GM23338 (cell line): ENCODE results near the gene PTH2. TPM values are rescaled to one million over a fixed set of nuclear protein-coding genes. Genes with fewer than 3 reads are reported as not detected.

Source experiments
- ATAC-seq: fragments of 200-7000 bp; cut with Tn5 transposase; 3 replicates; pipeline ENCODE4 v1.9.1; 2020
- DNase-seq: peaks from one replicate; pipeline ENCODE4 v3.0.0-alpha.2; 2015; ENCODE audit warnings: low spot score
- H2AFZ ChIP-seq: fragments of 200-600 bp; sonication (generic); 2 replicates; pipeline ENCODE4 v1.8.0; 2016; ENCODE audit warnings: antibody characterized with exemption, mild to moderate bottlenecking, moderate library complexity
- H3F3A ChIP-seq: fragments of 200-600 bp; sonication (generic); replicated peaks from 2 replicates; pipeline ENCODE4 v1.8.0; 2017; ENCODE audit warnings: antibody characterized with exemption, mixed run types, low read depth
- H3K27ac ChIP-seq: fragments of 200-600 bp; sonication (generic); 2 replicates; pipeline ENCODE4 v1.6.1; 2016; ENCODE audit warnings: low read depth
- H3K27me3 ChIP-seq: fragments of 200-600 bp; sonication (generic); 2 replicates; pipeline ENCODE4 v1.8.0; 2016; ENCODE audit warnings: mild to moderate bottlenecking, mixed run types, moderate library complexity; ENCODE audit not compliant: insufficient read depth
- H3K36me3 ChIP-seq: fragments of 200-600 bp; sonication (generic); 2 replicates; pipeline ENCODE4 v1.8.0; 2016; ENCODE audit warnings: mild to moderate bottlenecking; ENCODE audit not compliant: insufficient read depth
- H3K4me1 ChIP-seq: fragments of 200-600 bp; sonication (generic); 2 replicates; pipeline ENCODE4 v1.8.0; 2016; ENCODE audit warnings: mild to moderate bottlenecking, moderate library complexity; ENCODE audit not compliant: insufficient read depth
- H3K4me2 ChIP-seq: fragments of 200-600 bp; sonication (generic); 2 replicates; pipeline ENCODE4 v1.7.1; 2017; ENCODE audit warnings: mixed run types
- H3K4me3 ChIP-seq: fragments of 200-600 bp; sonication (generic); 2 replicates; pipeline ENCODE4 v1.6.1; 2016; ENCODE audit warnings: mixed run types
- H3K79me2 ChIP-seq: fragments of 200-600 bp; sonication (generic); replicated peaks from 2 replicates; pipeline ENCODE4 v1.8.0; 2017; ENCODE audit warnings: mild to moderate bottlenecking; ENCODE audit not compliant: insufficient read depth
- H3K9me2 ChIP-seq: fragments of 200-600 bp; sonication (generic); 2 replicates; pipeline ENCODE4 v1.8.0; 2017; ENCODE audit not compliant: insufficient read depth
- H4K20me1 ChIP-seq: fragments of 200-600 bp; sonication (generic); replicated peaks from 2 replicates; pipeline ENCODE4 v1.8.0; 2017; ENCODE audit warnings: mild to moderate bottlenecking; ENCODE audit not compliant: insufficient read depth
- H3K27ac Mint-ChIP-seq: 2 replicates; pipeline ENCODE4 v1.8.0; 2020; ENCODE audit warnings: inconsistent platforms, mild to moderate bottlenecking, moderate library complexity, mixed read lengths
- H3K27me3 Mint-ChIP-seq: 3 replicates; pipeline ENCODE4 v1.8.0; 2022; ENCODE audit warnings: low read depth, mild to moderate bottlenecking, moderate library complexity, mixed read lengths, inconsistent platforms; ENCODE audit not compliant: insufficient read depth, poor library complexity
- H3K36me3 Mint-ChIP-seq: 3 replicates; pipeline ENCODE4 v1.8.0; 2021; ENCODE audit warnings: low read depth, mild to moderate bottlenecking, inconsistent platforms, moderate library complexity, mixed read lengths
- H3K4me1 Mint-ChIP-seq: 3 replicates; pipeline ENCODE4 v1.8.0; 2020; ENCODE audit warnings: mild to moderate bottlenecking, inconsistent platforms, mixed read lengths
- H3K4me3 Mint-ChIP-seq: 3 replicates; pipeline ENCODE4 v1.8.0; 2021; ENCODE audit warnings: moderate library complexity, mild to moderate bottlenecking, inconsistent platforms, mixed read lengths
- H3K9me3 Mint-ChIP-seq: 3 replicates; pipeline ENCODE4 v1.8.0; 2020; ENCODE audit warnings: moderate library complexity, mild to moderate bottlenecking, inconsistent platforms, mixed read lengths
- CREB1 ChIP-seq: fragments of 250-450 bp; sonication (Bioruptor Pico); IDR thresholded peaks from 2 replicates; pipeline ENCODE4 v1.5.0; 2020; ENCODE audit warnings: low read depth, mild to moderate bottlenecking, moderate library complexity
- EZH2 ChIP-seq: fragments of 200-600 bp; sonication (generic); IDR thresholded peaks from one replicate; pipeline ENCODE4 v1.8.0; 2017; ENCODE audit warnings: antibody characterized with exemption, mild to moderate bottlenecking, low read depth; ENCODE audit not compliant: unreplicated experiment
- EZH2phosphoT487 ChIP-seq: fragments of 200-600 bp; sonication (generic); IDR thresholded peaks from one replicate; pipeline ENCODE4 v1.8.1; 2018; ENCODE audit warnings: antibody characterized with exemption; ENCODE audit not compliant: unreplicated experiment
- JUNB ChIP-seq: IDR thresholded peaks from one replicate; pipeline ENCODE4 v1.6.1; 2016; ENCODE audit warnings: antibody characterized with exemption; ENCODE audit not compliant: unreplicated experiment
- NANOG ChIP-seq: IDR thresholded peaks from 2 replicates; pipeline ENCODE4 v1.6.1; 2016; ENCODE audit warnings: antibody characterized with exemption, borderline replicate concordance
- POLR2AphosphoS5 ChIP-seq: IDR thresholded peaks from 2 replicates; pipeline ENCODE4 v1.6.1; 2016; ENCODE audit warnings: antibody characterized with exemption, low read depth
- STAT1 ChIP-seq: IDR thresholded peaks from one replicate; pipeline ENCODE4 v1.6.1; 2016; ENCODE audit warnings: antibody characterized with exemption; ENCODE audit not compliant: unreplicated experiment
- ZNF114 ChIP-seq: fragments of 250-450 bp; sonication (Bioruptor Pico); IDR thresholded peaks from 2 replicates; pipeline ENCODE4 v1.5.0; 2020; ENCODE audit warnings: mild to moderate bottlenecking, moderate library complexity
- ZNF331 ChIP-seq: fragments of 250-450 bp; sonication (Bioruptor Pico); IDR thresholded peaks from 2 replicates; pipeline ENCODE4 v1.5.0; 2020; ENCODE audit warnings: low read depth, mild to moderate bottlenecking, moderate library complexity
- polyA plus RNA-seq: library from polyadenylated mRNA; unstranded; fragments of >200 nt; fragmentation: Nextera tagmentation; extraction: Ambion mirVana; gene quantifications from 2 replicates; pipeline ENCODE4 v1.2.1, GENCODE V29; 2016
- total RNA-seq: library from RNA; depleted of rRNA; stranded (reverse); fragments of >200 nt; shearing (Covaris generic); gene quantifications from 2 replicates; pipeline ENCODE4 v1.2.3, GENCODE V29; 2014
- TF ChIP-seq, protein P1 (sequence below): fragments of 250-450 bp; sonication (Bioruptor Pico); IDR thresholded peaks from 2 replicates; pipeline ENCODE4 v1.5.0; 2020; ENCODE audit warnings: mild to moderate bottlenecking, moderate library complexity
- TF ChIP-seq, protein P2 (sequence below): IDR thresholded peaks from 2 replicates; pipeline ENCODE4 v1.6.1; 2016; ENCODE audit warnings: antibody characterized with exemption
- TF ChIP-seq, protein P3 (sequence below): IDR thresholded peaks from one replicate; pipeline ENCODE4 v1.6.1; 2018; ENCODE audit warnings: antibody characterized with exemption; ENCODE audit not compliant: unreplicated experiment
- TF ChIP-seq, protein P4 (sequence below), 2 experiments: fragments of 200-600 bp in 1 of 2; sonication (generic) in 1 of 2; conservative IDR thresholded peaks; 2 replicates each; pipeline versions ENCODE4 v1.5.1 to v1.6.1; 2016 to 2017; ENCODE audit warnings: antibody characterized with exemption in 2 of 2, low read depth in 2 of 2, mild to moderate bottlenecking in 2 of 2, moderate library complexity in 1 of 2

Gene PTH2
- total and polyA plus RNA-seq, 2 experiments from 2014 or later, result 1.6 TPM; not detected in 1

DNA sequence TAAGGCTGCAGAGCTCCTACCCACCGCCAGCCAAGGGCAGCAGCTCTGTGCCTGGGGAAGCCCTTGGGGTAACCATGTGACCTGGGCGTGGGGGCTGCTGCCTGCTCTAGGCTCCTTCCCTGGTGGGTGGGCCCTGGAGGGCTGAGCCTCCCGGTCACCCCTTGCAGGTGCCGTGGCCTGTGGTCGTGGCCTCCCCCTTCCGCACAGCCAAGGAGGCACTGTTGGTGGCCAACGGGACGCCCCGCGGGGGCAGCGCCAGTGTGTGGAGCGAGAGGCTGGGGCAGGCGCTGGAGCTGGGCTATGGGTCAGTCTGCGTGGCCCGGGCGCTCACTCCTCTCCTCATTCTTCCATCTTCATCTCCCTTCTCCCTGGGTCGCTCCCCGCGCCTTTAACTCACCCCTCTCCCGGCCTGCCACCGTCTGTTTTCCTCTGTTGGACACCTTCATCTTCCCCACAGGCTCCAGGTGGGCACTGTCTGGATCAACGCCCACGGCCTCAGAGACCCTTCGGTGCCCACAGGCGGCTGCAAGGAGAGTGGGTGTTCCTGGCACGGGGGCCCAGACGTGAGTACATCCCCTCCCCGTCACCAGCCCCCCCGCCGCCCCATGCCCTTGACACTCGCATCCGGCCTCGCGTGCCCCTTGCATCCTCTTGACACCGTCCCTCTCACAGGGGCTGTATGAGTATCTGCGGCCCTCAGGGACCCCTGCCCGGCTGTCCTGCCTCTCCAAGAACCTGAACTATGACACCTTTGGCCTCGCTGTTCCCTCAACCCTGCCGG is 40.9 kb upstream of the PTH2 start:
- DNase-seq, result no peak
- no peaks in the 10 kb centered on the region for H3K36me3 ChIP-seq
- H3K4me3 ChIP-seq, result no peak overlapping the region
- H3K4me1 ChIP-seq, result peaks cover 9% of the 10 kb centered on the region; the same call in 1 of the 2 replicates
- Mint-ChIP-seq H3K4me1 (peaks cover 5% of the 10 kb centered on the region), H3K27me3 (peaks cover 16% of the 10 kb centered on the region), H3K27ac (no peak overlapping the region), H3K4me3 (no peak overlapping the region), H3K36me3 (peaks cover 33% of the 10 kb centered on the region), H3K9me3 (no peaks in the 10 kb centered on the region)
- 0 out of 2 replicates have a peak, but pooled peaks cover 2% of the 10 kb centered on the region for H3F3A ChIP-seq
- no peak overlapping the region for H3K27ac ChIP-seq
- no peak overlapping the region for H3K4me2 ChIP-seq
- no peak for ATAC-seq
- TF ChIP-seq EZH2, result no peak
- TF ChIP-seq NANOG, result no peak
- TF ChIP-seq EZH2phosphoT487, result no peak
- TF ChIP-seq, protein P1, sequence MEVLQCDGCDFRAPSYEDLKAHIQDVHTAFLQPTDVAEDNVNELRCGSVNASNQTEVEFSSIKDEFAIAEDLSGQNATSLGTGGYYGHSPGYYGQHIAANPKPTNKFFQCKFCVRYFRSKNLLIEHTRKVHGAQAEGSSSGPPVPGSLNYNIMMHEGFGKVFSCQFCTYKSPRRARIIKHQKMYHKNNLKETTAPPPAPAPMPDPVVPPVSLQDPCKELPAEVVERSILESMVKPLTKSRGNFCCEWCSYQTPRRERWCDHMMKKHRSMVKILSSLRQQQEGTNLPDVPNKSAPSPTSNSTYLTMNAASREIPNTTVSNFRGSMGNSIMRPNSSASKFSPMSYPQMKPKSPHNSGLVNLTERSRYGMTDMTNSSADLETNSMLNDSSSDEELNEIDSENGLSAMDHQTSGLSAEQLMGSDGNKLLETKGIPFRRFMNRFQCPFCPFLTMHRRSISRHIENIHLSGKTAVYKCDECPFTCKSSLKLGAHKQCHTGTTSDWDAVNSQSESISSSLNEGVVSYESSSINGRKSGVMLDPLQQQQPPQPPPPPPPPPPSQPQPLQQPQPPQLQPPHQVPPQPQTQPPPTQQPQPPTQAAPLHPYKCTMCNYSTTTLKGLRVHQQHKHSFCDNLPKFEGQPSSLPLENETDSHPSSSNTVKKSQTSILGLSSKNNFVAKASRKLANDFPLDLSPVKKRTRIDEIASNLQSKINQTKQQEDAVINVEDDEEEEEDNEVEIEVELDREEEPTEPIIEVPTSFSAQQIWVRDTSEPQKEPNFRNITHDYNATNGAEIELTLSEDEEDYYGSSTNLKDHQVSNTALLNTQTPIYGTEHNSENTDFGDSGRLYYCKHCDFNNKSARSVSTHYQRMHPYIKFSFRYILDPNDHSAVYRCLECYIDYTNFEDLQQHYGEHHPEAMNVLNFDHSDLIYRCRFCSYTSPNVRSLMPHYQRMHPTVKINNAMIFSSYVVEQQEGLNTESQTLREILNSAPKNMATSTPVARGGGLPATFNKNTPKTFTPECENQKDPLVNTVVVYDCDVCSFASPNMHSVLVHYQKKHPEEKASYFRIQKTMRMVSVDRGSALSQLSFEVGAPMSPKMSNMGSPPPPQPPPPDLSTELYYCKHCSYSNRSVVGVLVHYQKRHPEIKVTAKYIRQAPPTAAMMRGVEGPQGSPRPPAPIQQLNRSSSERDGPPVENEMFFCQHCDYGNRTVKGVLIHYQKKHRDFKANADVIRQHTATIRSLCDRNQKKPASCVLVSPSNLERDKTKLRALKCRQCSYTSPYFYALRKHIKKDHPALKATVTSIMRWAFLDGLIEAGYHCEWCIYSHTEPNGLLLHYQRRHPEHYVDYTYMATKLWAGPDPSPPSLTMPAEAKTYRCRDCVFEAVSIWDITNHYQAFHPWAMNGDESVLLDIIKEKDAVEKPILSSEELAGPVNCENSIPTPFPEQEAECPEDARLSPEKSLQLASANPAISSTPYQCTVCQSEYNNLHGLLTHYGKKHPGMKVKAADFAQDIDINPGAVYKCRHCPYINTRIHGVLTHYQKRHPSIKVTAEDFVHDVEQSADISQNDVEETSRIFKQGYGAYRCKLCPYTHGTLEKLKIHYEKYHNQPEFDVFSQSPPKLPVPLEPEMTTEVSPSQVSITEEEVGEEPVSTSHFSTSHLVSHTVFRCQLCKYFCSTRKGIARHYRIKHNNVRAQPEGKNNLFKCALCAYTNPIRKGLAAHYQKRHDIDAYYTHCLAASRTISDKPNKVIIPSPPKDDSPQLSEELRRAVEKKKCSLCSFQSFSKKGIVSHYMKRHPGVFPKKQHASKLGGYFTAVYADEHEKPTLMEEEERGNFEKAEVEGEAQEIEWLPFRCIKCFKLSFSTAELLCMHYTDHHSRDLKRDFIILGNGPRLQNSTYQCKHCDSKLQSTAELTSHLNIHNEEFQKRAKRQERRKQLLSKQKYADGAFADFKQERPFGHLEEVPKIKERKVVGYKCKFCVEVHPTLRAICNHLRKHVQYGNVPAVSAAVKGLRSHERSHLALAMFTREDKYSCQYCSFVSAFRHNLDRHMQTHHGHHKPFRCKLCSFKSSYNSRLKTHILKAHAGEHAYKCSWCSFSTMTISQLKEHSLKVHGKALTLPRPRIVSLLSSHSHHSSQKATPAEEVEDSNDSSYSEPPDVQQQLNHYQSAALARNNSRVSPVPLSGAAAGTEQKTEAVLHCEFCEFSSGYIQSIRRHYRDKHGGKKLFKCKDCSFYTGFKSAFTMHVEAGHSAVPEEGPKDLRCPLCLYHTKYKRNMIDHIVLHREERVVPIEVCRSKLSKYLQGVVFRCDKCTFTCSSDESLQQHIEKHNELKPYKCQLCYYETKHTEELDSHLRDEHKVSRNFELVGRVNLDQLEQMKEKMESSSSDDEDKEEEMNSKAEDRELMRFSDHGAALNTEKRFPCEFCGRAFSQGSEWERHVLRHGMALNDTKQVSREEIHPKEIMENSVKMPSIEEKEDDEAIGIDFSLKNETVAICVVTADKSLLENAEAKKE, result no peak
- TF ChIP-seq, protein P2, sequence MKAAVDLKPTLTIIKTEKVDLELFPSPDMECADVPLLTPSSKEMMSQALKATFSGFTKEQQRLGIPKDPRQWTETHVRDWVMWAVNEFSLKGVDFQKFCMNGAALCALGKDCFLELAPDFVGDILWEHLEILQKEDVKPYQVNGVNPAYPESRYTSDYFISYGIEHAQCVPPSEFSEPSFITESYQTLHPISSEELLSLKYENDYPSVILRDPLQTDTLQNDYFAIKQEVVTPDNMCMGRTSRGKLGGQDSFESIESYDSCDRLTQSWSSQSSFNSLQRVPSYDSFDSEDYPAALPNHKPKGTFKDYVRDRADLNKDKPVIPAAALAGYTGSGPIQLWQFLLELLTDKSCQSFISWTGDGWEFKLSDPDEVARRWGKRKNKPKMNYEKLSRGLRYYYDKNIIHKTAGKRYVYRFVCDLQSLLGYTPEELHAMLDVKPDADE, result no peak
- TF ChIP-seq STAT1, result no peak
- no peak for TF ChIP-seq JUNB
- TF ChIP-seq ZNF331 (CRISPR knock-in tag), result no peak
- TF ChIP-seq POLR2AphosphoS5, result no peak
- no peak for TF ChIP-seq CREB1 (CRISPR knock-in tag)
- TF ChIP-seq, protein P3, sequence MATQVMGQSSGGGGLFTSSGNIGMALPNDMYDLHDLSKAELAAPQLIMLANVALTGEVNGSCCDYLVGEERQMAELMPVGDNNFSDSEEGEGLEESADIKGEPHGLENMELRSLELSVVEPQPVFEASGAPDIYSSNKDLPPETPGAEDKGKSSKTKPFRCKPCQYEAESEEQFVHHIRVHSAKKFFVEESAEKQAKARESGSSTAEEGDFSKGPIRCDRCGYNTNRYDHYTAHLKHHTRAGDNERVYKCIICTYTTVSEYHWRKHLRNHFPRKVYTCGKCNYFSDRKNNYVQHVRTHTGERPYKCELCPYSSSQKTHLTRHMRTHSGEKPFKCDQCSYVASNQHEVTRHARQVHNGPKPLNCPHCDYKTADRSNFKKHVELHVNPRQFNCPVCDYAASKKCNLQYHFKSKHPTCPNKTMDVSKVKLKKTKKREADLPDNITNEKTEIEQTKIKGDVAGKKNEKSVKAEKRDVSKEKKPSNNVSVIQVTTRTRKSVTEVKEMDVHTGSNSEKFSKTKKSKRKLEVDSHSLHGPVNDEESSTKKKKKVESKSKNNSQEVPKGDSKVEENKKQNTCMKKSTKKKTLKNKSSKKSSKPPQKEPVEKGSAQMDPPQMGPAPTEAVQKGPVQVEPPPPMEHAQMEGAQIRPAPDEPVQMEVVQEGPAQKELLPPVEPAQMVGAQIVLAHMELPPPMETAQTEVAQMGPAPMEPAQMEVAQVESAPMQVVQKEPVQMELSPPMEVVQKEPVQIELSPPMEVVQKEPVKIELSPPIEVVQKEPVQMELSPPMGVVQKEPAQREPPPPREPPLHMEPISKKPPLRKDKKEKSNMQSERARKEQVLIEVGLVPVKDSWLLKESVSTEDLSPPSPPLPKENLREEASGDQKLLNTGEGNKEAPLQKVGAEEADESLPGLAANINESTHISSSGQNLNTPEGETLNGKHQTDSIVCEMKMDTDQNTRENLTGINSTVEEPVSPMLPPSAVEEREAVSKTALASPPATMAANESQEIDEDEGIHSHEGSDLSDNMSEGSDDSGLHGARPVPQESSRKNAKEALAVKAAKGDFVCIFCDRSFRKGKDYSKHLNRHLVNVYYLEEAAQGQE, result no peak
- TF ChIP-seq ZNF114 (CRISPR knock-in tag), result no peak
- TF ChIP-seq, protein P4, sequence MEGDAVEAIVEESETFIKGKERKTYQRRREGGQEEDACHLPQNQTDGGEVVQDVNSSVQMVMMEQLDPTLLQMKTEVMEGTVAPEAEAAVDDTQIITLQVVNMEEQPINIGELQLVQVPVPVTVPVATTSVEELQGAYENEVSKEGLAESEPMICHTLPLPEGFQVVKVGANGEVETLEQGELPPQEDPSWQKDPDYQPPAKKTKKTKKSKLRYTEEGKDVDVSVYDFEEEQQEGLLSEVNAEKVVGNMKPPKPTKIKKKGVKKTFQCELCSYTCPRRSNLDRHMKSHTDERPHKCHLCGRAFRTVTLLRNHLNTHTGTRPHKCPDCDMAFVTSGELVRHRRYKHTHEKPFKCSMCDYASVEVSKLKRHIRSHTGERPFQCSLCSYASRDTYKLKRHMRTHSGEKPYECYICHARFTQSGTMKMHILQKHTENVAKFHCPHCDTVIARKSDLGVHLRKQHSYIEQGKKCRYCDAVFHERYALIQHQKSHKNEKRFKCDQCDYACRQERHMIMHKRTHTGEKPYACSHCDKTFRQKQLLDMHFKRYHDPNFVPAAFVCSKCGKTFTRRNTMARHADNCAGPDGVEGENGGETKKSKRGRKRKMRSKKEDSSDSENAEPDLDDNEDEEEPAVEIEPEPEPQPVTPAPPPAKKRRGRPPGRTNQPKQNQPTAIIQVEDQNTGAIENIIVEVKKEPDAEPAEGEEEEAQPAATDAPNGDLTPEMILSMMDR (conservative IDR thresholded peaks at IDR 0.05; ENCODE audit: low read depth in 2 of 2), result no peak
- no peak overlapping the region for H2AFZ ChIP-seq
- no peaks in the 10 kb centered on the region for H3K9me2 ChIP-seq
- H3K27me3 ChIP-seq, result no peaks in the 10 kb centered on the region
- H3K79me2 ChIP-seq, result no peaks in the 10 kb centered on the region
- no peaks in the 10 kb centered on the region; the same call in 1 of the 2 replicates for H4K20me1 ChIP-seq
